ENCODE data around the gene TBC1D9B. TPM values are rescaled to one million over a fixed set of nuclear protein-coding genes. Genes with fewer than 3 reads are reported as not detected.

The TBC1D9B gene
- total RNA-seq, 1 experiment from 2014 or later, result 127 TPM

- H3K79me2 ChIP-seq (ENCODE audit: insufficient read depth, low read length), result peaks cover 38% of the 10 kb centered on the region
- no peak for ATAC-seq
- H3K9me2 ChIP-seq (ENCODE audit: insufficient read depth), result no peaks in the 10 kb centered on the region
- ChIA-PET CTCF (no interaction called here), RAD21 (ENCODE audit: low non-redundant PET in 1 of 2, low total read pairs in 2 of 2, uncharacterized antibody in 2 of 2, unreplicated experiment in 2 of 2) (no interaction called here), POLR2A (no interaction called here)
- H3K27me3 ChIP-seq (ENCODE audit: insufficient read depth, low read length), result no peaks in the 10 kb centered on the region
- H3K4me1 ChIP-seq (ENCODE audit: control insufficient read depth in 1 of 2, insufficient read depth in 2 of 2, low read length in 2 of 2), result peaks cover 2 to 5% of the 10 kb centered on the region in 2 experiments; a peak in 1 of 4 replicates
- H4K20me1 ChIP-seq (ENCODE audit: insufficient read depth), result no peaks in the 10 kb centered on the region
- H3K4me3 ChIP-seq (replicated peaks in 1 of 2; ENCODE audit: low read depth in 1 of 2, low read length in 2 of 2), result no peak overlapping the region
- no peaks in the 10 kb centered on the region for H3K9me3 ChIP-seq (ENCODE audit: control insufficient read depth in 1 of 2, insufficient read depth in 1 of 2, low read depth in 1 of 2, low read length in 2 of 2)
- BruUV-seq (replicated peaks), result no TSS peak
- peaks cover 23 to 25% of the 10 kb centered on the region in 2 experiments for H3K36me3 ChIP-seq (ENCODE audit: control insufficient read depth in 1 of 2, insufficient read depth in 2 of 2, low read length in 2 of 2)
- no peak overlapping the region for H3K27ac ChIP-seq (ENCODE audit: low read depth, low read length)
- intact Hi-C loops (cut with micrococcal nuclease), result no loop called here
- no peak overlapping the region for H3K4me2 ChIP-seq (ENCODE audit: low read length)
- H3K9ac ChIP-seq (ENCODE audit: low read length), result no peak overlapping the region
- DNase-seq (ENCODE audit: low read depth, low spot score), result no peak
- TF ChIP-seq EZH2 (IDR thresholded peaks at IDR 0.05) (no peak), ZFX (IDR thresholded peaks at IDR 0.05) (no peak), JUND (IDR thresholded peaks at IDR 0.05) (no peak), ATF3 (IDR thresholded peaks at IDR 0.05) (no peak), EGR1 (IDR thresholded peaks at IDR 0.05; ENCODE audit: low read depth) (no peak), RAD21 (IDR thresholded peaks at IDR 0.05; ENCODE audit: low read depth) (no peak), CBX3 (IDR thresholded peaks at IDR 0.05; ENCODE audit: low read depth) (no peak), CTCF (IDR thresholded peaks at IDR 0.05 in 2 of 3, conservative IDR thresholded peaks at IDR 0.05 in 1 of 3; ENCODE audit: borderline replicate concordance in 1 of 3, insufficient read depth in 1 of 3, low read depth in 2 of 3, low read length in 2 of 3) (no peak), ELF1 (IDR thresholded peaks at IDR 0.05; ENCODE audit: borderline replicate concordance, low read depth) (no peak), SIN3A (IDR thresholded peaks at IDR 0.05; ENCODE audit: low read depth) (no peak), ZNF274 (IDR thresholded peaks at IDR 0.05; ENCODE audit: low read depth, low read length) (no peak), REST (IDR thresholded peaks at IDR 0.05; ENCODE audit: low read depth) (no peak), YY1 (IDR thresholded peaks at IDR 0.05; ENCODE audit: extremely low read depth, insufficient replicate concordance, low read depth, low read length) (no peak), SRF (IDR thresholded peaks at IDR 0.05; ENCODE audit: low read depth) (no peak), SP1 (IDR thresholded peaks at IDR 0.05; ENCODE audit: low read depth) (no peak), EZH2phosphoT487 (IDR thresholded peaks at IDR 0.05; ENCODE audit: borderline replicate concordance) (no peak), POLR2AphosphoS5 (IDR thresholded peaks at IDR 0.05; ENCODE audit: low read depth, low read length) (no peak), POLR2A (IDR thresholded peaks at IDR 0.05; ENCODE audit: borderline replicate concordance, extremely low read depth, insufficient read depth, insufficient read length) (no peak)
- TF ChIP-seq, protein P1, sequence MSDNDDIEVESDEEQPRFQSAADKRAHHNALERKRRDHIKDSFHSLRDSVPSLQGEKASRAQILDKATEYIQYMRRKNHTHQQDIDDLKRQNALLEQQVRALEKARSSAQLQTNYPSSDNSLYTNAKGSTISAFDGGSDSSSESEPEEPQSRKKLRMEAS (IDR thresholded peaks at IDR 0.05), result no peak
- no peak overlapping the region for H2AFZ ChIP-seq (ENCODE audit: low read depth, low read length, poor library complexity, severe bottlenecking)
Measured at GRCh38 chr5:179852993-179853547, 54.6 kb downstream of the TBC1D9B start.

Data from HCT116 (cell line).